Activated gamma-delta T cell treated with Interleukin-2 at 50 U/mL for 16 hours (primary cell): ENCODE measurements around the gene PFDN5.
"Not testable (repeated sequence)": the region's sequence is repeated elsewhere in the genome, so short reads cannot be mapped to it uniquely, and the experiment has no call there.

Source experiments
- DNase-seq: peaks from one replicate; pipeline ENCODE4 v3.0.0-alpha.2; 2020

PFDN5 gene

GRCh38 chr12:53287741-53288216 lies 7.6 kb upstream of the PFDN5 start:
- DNase-seq: peak; percentile 72

GRCh38 chr12:53288322-53288721 lies 7.0 kb upstream of the PFDN5 start:
- DNase-seq: no peak

- DNase-seq: no peak
Measured at GRCh38 chr12:53289891-53290290, 5.5 kb upstream of the PFDN5 start.

GRCh38 chr12:53290661-53291060 lies 4.7 kb upstream of the PFDN5 start:
- no peak for DNase-seq

GRCh38 chr12:53292426-53292825 lies 2.9 kb upstream of the PFDN5 start:
- DNase-seq: no peak

GRCh38 chr12:53295891-53296219 lies 513 bp downstream of the PFDN5 start:
- no peak for DNase-seq

GRCh38 chr12:53297106-53297505 lies 1.8 kb downstream of the PFDN5 start:
- not testable (repeated sequence) for DNase-seq

GRCh38 chr12:53298164-53298563 lies 2.8 kb downstream of the PFDN5 start:
- no peak for DNase-seq

- no peak for DNase-seq
Measured at GRCh38 chr12:53299101-53299453, 3.7 kb downstream of the PFDN5 start.

- DNase-seq: peak; percentile 76
Measured at GRCh38 chr12:53299454-53300180, 4.3 kb downstream of the PFDN5 start, which contains the start of gene MYG1. Gene MYG1 (plus strand): TSS chr12:53299695. CDS start chr12:53299738, 43 bp downstream.

- no peak for DNase-seq
Measured at GRCh38 chr12:53300187-53300586, 4.8 kb downstream of the PFDN5 start.

- no peak for DNase-seq
Measured at GRCh38 chr12:53302903-53303302, 7.6 kb downstream of the PFDN5 start.

- no peak for DNase-seq
Measured at GRCh38 chr12:53306826-53307225, 11.5 kb downstream of the PFDN5 start.

GRCh38 chr12:53308276-53308675 lies 12.9 kb downstream of the PFDN5 start:
- no peak for DNase-seq

- DNase-seq: no peak
Measured at GRCh38 chr12:53313996-53314395, 18.7 kb downstream of the PFDN5 start.

- DNase-seq: no peak
Measured at GRCh38 chr12:53320352-53321195, 25.2 kb downstream of the PFDN5 start.

- DNase-seq: peak; percentile 53
Measured at GRCh38 chr12:53324113-53324778, 28.9 kb downstream of the PFDN5 start.

- DNase-seq: peak; percentile 85
Measured at GRCh38 chr12:53324779-53325510, 29.6 kb downstream of the PFDN5 start.

GRCh38 chr12:53325511-53326061 lies 30.2 kb downstream of the PFDN5 start:
- DNase-seq: peak; percentile 14

GRCh38 chr12:53326460-53327185 lies 31.3 kb downstream of the PFDN5 start:
- no peak for DNase-seq

- no peak for DNase-seq
Measured at GRCh38 chr12:53327435-53328042, 32.2 kb downstream of the PFDN5 start.
